ENCODE results near the gene PTBP2.

PTBP2 gene

GRCh38 chr1:96688767-96689166 is 32.8 kb upstream of the PTBP2 start:
- peak; percentile 24 for DNase-seq (ENCODE audit: low read depth)
- H3K4me3 ChIP-seq (ENCODE audit: low read depth, low read length), result no peak overlapping the region
- TF ChIP-seq, protein P1, sequence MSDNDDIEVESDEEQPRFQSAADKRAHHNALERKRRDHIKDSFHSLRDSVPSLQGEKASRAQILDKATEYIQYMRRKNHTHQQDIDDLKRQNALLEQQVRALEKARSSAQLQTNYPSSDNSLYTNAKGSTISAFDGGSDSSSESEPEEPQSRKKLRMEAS (IDR thresholded peaks at IDR 0.05; ENCODE audit: low read depth, low read length), result no peak
- TF ChIP-seq POLR2A (IDR thresholded peaks at IDR 0.05; ENCODE audit: extremely low read depth, insufficient read length) (no peak), MYC (IDR thresholded peaks at IDR 0.05; ENCODE audit: low read depth, low read length) (no peak)

DNA sequence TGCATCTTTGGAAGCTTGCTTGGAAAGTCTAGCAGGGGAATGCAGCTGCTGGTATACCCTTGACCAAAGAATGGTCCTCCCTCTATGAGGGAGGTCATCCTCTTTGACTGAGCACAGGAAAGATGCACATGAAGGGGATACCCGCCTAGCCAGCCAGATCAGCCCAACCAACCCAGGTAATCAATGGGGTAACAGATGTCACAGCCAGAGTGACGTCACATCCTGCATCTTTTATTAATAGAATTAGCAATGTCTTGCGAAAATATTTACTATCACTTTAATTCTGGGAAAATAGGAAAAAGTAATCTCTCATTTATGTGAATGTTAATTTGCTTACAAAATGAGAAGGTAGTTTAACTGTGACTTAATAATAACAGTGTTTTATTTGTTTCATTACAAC is 25.6 kb upstream of the PTBP2 start:
- no peak overlapping the region for H3K4me3 ChIP-seq (ENCODE audit: low read depth, low read length)
- no peak for DNase-seq (ENCODE audit: low read depth)
- TF ChIP-seq, protein P2, sequence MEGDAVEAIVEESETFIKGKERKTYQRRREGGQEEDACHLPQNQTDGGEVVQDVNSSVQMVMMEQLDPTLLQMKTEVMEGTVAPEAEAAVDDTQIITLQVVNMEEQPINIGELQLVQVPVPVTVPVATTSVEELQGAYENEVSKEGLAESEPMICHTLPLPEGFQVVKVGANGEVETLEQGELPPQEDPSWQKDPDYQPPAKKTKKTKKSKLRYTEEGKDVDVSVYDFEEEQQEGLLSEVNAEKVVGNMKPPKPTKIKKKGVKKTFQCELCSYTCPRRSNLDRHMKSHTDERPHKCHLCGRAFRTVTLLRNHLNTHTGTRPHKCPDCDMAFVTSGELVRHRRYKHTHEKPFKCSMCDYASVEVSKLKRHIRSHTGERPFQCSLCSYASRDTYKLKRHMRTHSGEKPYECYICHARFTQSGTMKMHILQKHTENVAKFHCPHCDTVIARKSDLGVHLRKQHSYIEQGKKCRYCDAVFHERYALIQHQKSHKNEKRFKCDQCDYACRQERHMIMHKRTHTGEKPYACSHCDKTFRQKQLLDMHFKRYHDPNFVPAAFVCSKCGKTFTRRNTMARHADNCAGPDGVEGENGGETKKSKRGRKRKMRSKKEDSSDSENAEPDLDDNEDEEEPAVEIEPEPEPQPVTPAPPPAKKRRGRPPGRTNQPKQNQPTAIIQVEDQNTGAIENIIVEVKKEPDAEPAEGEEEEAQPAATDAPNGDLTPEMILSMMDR (IDR thresholded peaks at IDR 0.05; ENCODE audit: low read depth, low read length), result no peak
- TF ChIP-seq MYC (IDR thresholded peaks at IDR 0.05; ENCODE audit: low read depth, low read length), result no peak
- TF ChIP-seq, protein P1 (IDR thresholded peaks at IDR 0.05; ENCODE audit: low read depth, low read length), result no peak
- TF ChIP-seq POLR2A (IDR thresholded peaks at IDR 0.05; ENCODE audit: extremely low read depth, insufficient read length), result no peak

GRCh38 chr1:96698342-96698983 is 23.1 kb upstream of the PTBP2 start:
- TF ChIP-seq, protein P2 (IDR thresholded peaks at IDR 0.05; ENCODE audit: low read depth, low read length), result no peak
- TF ChIP-seq MYC (IDR thresholded peaks at IDR 0.05; ENCODE audit: low read depth, low read length) (no peak), POLR2A (IDR thresholded peaks at IDR 0.05; ENCODE audit: extremely low read depth, insufficient read length) (no peak)
- TF ChIP-seq, protein P1 (IDR thresholded peaks at IDR 0.05; ENCODE audit: low read depth, low read length), result no peak
- H3K4me3 ChIP-seq (ENCODE audit: low read depth, low read length), result no peak overlapping the region
- DNase-seq (ENCODE audit: low read depth), result no peak

DNA sequence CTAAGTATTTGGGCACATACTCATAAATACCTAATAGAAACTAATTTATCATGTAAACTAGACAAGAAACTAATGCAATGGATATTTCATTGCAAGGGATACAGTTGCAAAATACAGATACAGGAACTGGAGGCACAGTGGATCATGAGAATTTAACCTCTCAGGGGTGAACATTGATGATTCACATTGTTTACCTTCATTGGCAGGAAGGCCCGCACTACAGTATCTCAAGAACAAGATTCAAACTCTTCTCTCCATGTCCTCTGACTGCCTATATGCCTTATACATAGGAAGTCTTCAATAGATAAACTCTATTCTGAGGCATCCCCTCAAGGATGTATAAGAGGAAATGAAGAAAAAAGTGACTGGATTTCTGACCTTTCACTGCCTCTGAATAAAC is 18.4 kb upstream of the PTBP2 start:
- H3K4me3 ChIP-seq (ENCODE audit: low read depth, low read length), result no peak overlapping the region
- TF ChIP-seq, protein P2 (IDR thresholded peaks at IDR 0.05; ENCODE audit: low read depth, low read length), result no peak
- TF ChIP-seq MYC (IDR thresholded peaks at IDR 0.05; ENCODE audit: low read depth, low read length), result no peak
- TF ChIP-seq, protein P1 (IDR thresholded peaks at IDR 0.05; ENCODE audit: low read depth, low read length), result no peak
- no peak for TF ChIP-seq POLR2A (IDR thresholded peaks at IDR 0.05; ENCODE audit: extremely low read depth, insufficient read length)
- no peak for DNase-seq (ENCODE audit: low read depth)

DNA sequence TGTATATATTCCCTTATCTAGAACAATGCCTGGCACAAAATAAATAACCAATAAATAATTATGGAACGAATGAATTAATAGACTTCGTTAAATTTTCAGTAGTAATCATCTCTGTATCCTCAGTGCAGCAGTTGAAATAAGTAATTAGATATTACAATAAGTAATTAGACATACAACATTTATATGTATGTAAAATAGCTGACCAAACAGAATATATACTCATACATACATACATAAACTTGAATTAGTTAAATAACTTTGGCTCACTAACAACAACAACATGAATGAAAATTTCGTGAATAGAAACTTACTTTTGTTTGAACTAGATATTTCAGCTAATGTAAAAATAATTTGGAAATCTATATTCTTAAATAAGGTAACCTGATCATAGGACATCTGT is 14.6 kb upstream of the PTBP2 start:
- TF ChIP-seq, protein P2 (IDR thresholded peaks at IDR 0.05; ENCODE audit: low read depth, low read length), result no peak
- TF ChIP-seq POLR2A (IDR thresholded peaks at IDR 0.05; ENCODE audit: extremely low read depth, insufficient read length) (no peak), MYC (IDR thresholded peaks at IDR 0.05; ENCODE audit: low read depth, low read length) (no peak)
- TF ChIP-seq, protein P1 (IDR thresholded peaks at IDR 0.05; ENCODE audit: low read depth, low read length), result no peak
- DNase-seq (ENCODE audit: low read depth), result no peak
- no peak overlapping the region for H3K4me3 ChIP-seq (ENCODE audit: low read depth, low read length)

GRCh38 chr1:96708482-96708881 is 13.1 kb upstream of the PTBP2 start:
- DNase-seq (ENCODE audit: low read depth), result no peak
- TF ChIP-seq POLR2A (IDR thresholded peaks at IDR 0.05; ENCODE audit: extremely low read depth, insufficient read length) (no peak), MYC (IDR thresholded peaks at IDR 0.05; ENCODE audit: low read depth, low read length) (no peak)
- TF ChIP-seq, protein P2 (IDR thresholded peaks at IDR 0.05; ENCODE audit: low read depth, low read length), result no peak
- TF ChIP-seq, protein P1 (IDR thresholded peaks at IDR 0.05; ENCODE audit: low read depth, low read length), result no peak
- H3K4me3 ChIP-seq (ENCODE audit: low read depth, low read length), result no peak overlapping the region

All from NB4 (cell line).